ENCODE results near the gene CCDC191.

Gene CCDC191

GRCh38 chr3:113968986-113969385 is 87.3 kb downstream of the CCDC191 start:
- DNase-seq (ENCODE audit: low read depth): peak; percentile 82
- no peak overlapping the region for H3K4me3 ChIP-seq (ENCODE audit: low read length)
- TF ChIP-seq CTCF (conservative IDR thresholded peaks at IDR 0.05; ENCODE audit: low read length): no peak

- no peak for TF ChIP-seq CTCF (conservative IDR thresholded peaks at IDR 0.05; ENCODE audit: low read length)
- no peak for DNase-seq (ENCODE audit: low read depth)
- no peak overlapping the region for H3K4me3 ChIP-seq (ENCODE audit: low read length)
Measured at GRCh38 chr3:113966172-113966571, 90.2 kb downstream of the CCDC191 start.

- H3K4me3 ChIP-seq (ENCODE audit: low read length): no peak overlapping the region
- no peak for TF ChIP-seq CTCF (conservative IDR thresholded peaks at IDR 0.05; ENCODE audit: low read length)
- DNase-seq (ENCODE audit: low read depth): no peak
Measured at GRCh38 chr3:113963879-113964278, 92.4 kb downstream of the CCDC191 start.

- no peak overlapping the region for H3K4me3 ChIP-seq (ENCODE audit: low read length)
- no peak for DNase-seq (ENCODE audit: low read depth)
- no peak for TF ChIP-seq CTCF (conservative IDR thresholded peaks at IDR 0.05; ENCODE audit: low read length)
Measured at GRCh38 chr3:113954091-113954685, 102.1 kb downstream of the CCDC191 start.

- H3K4me3 ChIP-seq (ENCODE audit: low read length): no peak overlapping the region
- TF ChIP-seq CTCF (conservative IDR thresholded peaks at IDR 0.05; ENCODE audit: low read length): no peak
- peak; percentile 23 for DNase-seq (ENCODE audit: low read depth)
Measured at GRCh38 chr3:113953677-113954076, 102.6 kb downstream of the CCDC191 start.

GRCh38 chr3:113952921-113953320 is 103.4 kb downstream of the CCDC191 start:
- TF ChIP-seq CTCF (conservative IDR thresholded peaks at IDR 0.05; ENCODE audit: low read length): no peak
- DNase-seq (ENCODE audit: low read depth): peak; percentile 41
- no peak overlapping the region for H3K4me3 ChIP-seq (ENCODE audit: low read length)

GRCh38 chr3:113948015-113948917 is 108.1 kb downstream of the CCDC191 start:
- no peak for DNase-seq (ENCODE audit: low read depth)
- TF ChIP-seq CTCF (conservative IDR thresholded peaks at IDR 0.05; ENCODE audit: low read length): no peak
- peak overlapping the region; percentile 69 for H3K4me3 ChIP-seq (ENCODE audit: low read length)

Measured in AG10803 (cell line).